HUES48 (cell line): ENCODE measurements around the gene PARP9.

Experiments used
- H3K27ac ChIP-seq: one replicate; pipeline ENCODE4 v1.7.0; 2013; ENCODE audit warnings: low read depth, low read length, inconsistent platforms
- H3K27me3 ChIP-seq: 2 replicates; pipeline ENCODE4 v1.6.1; 2013; ENCODE audit warnings: mild to moderate bottlenecking, low read length; ENCODE audit not compliant: control insufficient read depth, insufficient read depth
- H3K36me3 ChIP-seq: 2 replicates; pipeline ENCODE4 v1.6.1; 2013; ENCODE audit warnings: low read length; ENCODE audit not compliant: control insufficient read depth, insufficient read depth
- H3K4me1 ChIP-seq: 2 replicates; pipeline ENCODE4 v1.6.1; 2013; ENCODE audit warnings: mild to moderate bottlenecking, low read length; ENCODE audit not compliant: control insufficient read depth, insufficient read depth
- H3K4me3 ChIP-seq: 2 replicates; pipeline ENCODE4 v1.5.1; 2013; ENCODE audit warnings: mild to moderate bottlenecking, low read depth, low read length
- H3K9ac ChIP-seq: 2 replicates; pipeline ENCODE4 v1.6.1; 2013; ENCODE audit warnings: mild to moderate bottlenecking, low read depth, low read length, moderate library complexity
- H3K9me3 ChIP-seq: 2 replicates; pipeline ENCODE4 v1.6.1; 2013; ENCODE audit warnings: low read length; ENCODE audit not compliant: control insufficient read depth, insufficient read depth

PARP9 gene

GRCh38 chr3:122590610-122591009, 26.5 kb upstream of the PARP9 start:
- Histone ChIP-seq H3K27me3 (no peaks in the 10 kb centered on the region), H3K27ac (no peak overlapping the region), H3K9ac (no peak overlapping the region), H3K4me1 (no peaks in the 10 kb centered on the region; the same call in none of the 2 replicates), H3K4me3 (no peak overlapping the region), H3K9me3 (no peaks in the 10 kb centered on the region), H3K36me3 (no peaks in the 10 kb centered on the region)

- Histone ChIP-seq H3K9ac (no peak overlapping the region), H3K9me3 (no peaks in the 10 kb centered on the region), H3K4me1 (no peaks in the 10 kb centered on the region; the same call in none of the 2 replicates), H3K4me3 (no peak overlapping the region), H3K27me3 (no peaks in the 10 kb centered on the region), H3K27ac (no peak overlapping the region), H3K36me3 (no peaks in the 10 kb centered on the region)
These were observed 25.2 kb upstream of the PARP9 start for GRCh38 chr3:122589297-122589696.

- H3K9ac ChIP-seq = no peak overlapping the region
- H3K27ac ChIP-seq = no peak overlapping the region
These were observed 23.5 kb upstream of the PARP9 start for GRCh38 chr3:122587572-122587971.

GRCh38 chr3:122586773-122587485, 22.8 kb upstream of the PARP9 start:
- H3K4me1 ChIP-seq = no peaks in the 10 kb centered on the region; the same call in none of the 2 replicates
- H3K9me3 ChIP-seq = peaks cover 12% of the 10 kb centered on the region
- no peak overlapping the region for H3K9ac ChIP-seq
- no peaks in the 10 kb centered on the region for H3K27me3 ChIP-seq
- no peak overlapping the region for H3K27ac ChIP-seq
- H3K36me3 ChIP-seq = no peaks in the 10 kb centered on the region
- no peak overlapping the region for H3K4me3 ChIP-seq

More at GRCh38 chr3:122587572-122587971, 23.5 kb upstream of the PARP9 start:
- Histone ChIP-seq H3K36me3 (no peaks in the 10 kb centered on the region), H3K9me3 (peaks cover 5% of the 10 kb centered on the region), H3K27me3 (no peaks in the 10 kb centered on the region), H3K4me3 (no peak overlapping the region), H3K4me1 (no peaks in the 10 kb centered on the region; the same call in none of the 2 replicates)

- Histone ChIP-seq H3K27ac (no peak overlapping the region), H3K9ac (no peak overlapping the region), H3K4me3 (no peak overlapping the region), H3K36me3 (no peaks in the 10 kb centered on the region), H3K27me3 (no peaks in the 10 kb centered on the region), H3K9me3 (peaks cover 18% of the 10 kb centered on the region), H3K4me1 (no peaks in the 10 kb centered on the region; the same call in none of the 2 replicates)
These were observed 22.0 kb upstream of the PARP9 start for GRCh38 chr3:122586098-122586497.

- Histone ChIP-seq H3K27me3 (peaks cover 14% of the 10 kb centered on the region), H3K27ac (no peak overlapping the region), H3K4me3 (no peak overlapping the region), H3K4me1 (no peaks in the 10 kb centered on the region), H3K9ac (no peak overlapping the region), H3K9me3 (peaks cover 18% of the 10 kb centered on the region), H3K36me3 (no peaks in the 10 kb centered on the region)
These were observed 18.3 kb upstream of the PARP9 start for GRCh38 chr3:122582390-122582789.

- Histone ChIP-seq H3K4me3 (no peak overlapping the region), H3K27ac (no peak overlapping the region), H3K36me3 (no peaks in the 10 kb centered on the region), H3K9me3 (peaks cover 18% of the 10 kb centered on the region), H3K9ac (no peak overlapping the region), H3K27me3 (peaks cover 20% of the 10 kb centered on the region), H3K4me1 (0 out of 2 replicates have a peak, but pooled peaks cover under 1% of the 10 kb centered on the region)
These were observed 17.5 kb upstream of the PARP9 start for GRCh38 chr3:122581622-122582021.

GRCh38 chr3:122580470-122580869, 16.4 kb upstream of the PARP9 start:
- Histone ChIP-seq H3K4me3 (no peak overlapping the region), H3K27ac (no peak overlapping the region), H3K27me3 (peaks cover 20% of the 10 kb centered on the region), H3K9me3 (peaks cover 18% of the 10 kb centered on the region), H3K36me3 (no peaks in the 10 kb centered on the region), H3K4me1 (0 out of 2 replicates have a peak, but pooled peaks cover 7% of the 10 kb centered on the region), H3K9ac (no peak overlapping the region)

GRCh38 chr3:122578069-122578740, 14.1 kb upstream of the PARP9 start:
- Histone ChIP-seq H3K27ac (no peak overlapping the region), H3K27me3 (peaks cover 20% of the 10 kb centered on the region), H3K4me3 (peak overlapping the region; percentile 53), H3K9me3 (peaks cover 16% of the 10 kb centered on the region), H3K9ac (no peak overlapping the region), H3K36me3 (no peaks in the 10 kb centered on the region), H3K4me1 (0 out of 2 replicates have a peak, but pooled peaks cover 7% of the 10 kb centered on the region)

- H3K9ac ChIP-seq = no peak within 1 kb of the TSS
- no peaks in the 10 kb centered on the region for H3K36me3 ChIP-seq
- peak within 1 kb of the TSS; percentile 53 for H3K4me3 ChIP-seq
- H3K27ac ChIP-seq = no peak within 1 kb of the TSS
- peaks cover 20% of the 10 kb centered on the region for H3K27me3 ChIP-seq
- H3K9me3 ChIP-seq = peaks cover 12% of the 10 kb centered on the region
- 0 out of 2 replicates have a peak, but pooled peaks cover 7% of the 10 kb centered on the region for H3K4me1 ChIP-seq
These were observed 13.4 kb upstream of the PARP9 start, which contains the start of gene PARP15 for GRCh38 chr3:122577409-122578031. Gene PARP15, plus strand, starts transcription at chr3:122577650. Its CDS starts 18 bp downstream, at chr3:122577668.
